ENCODE data around the gene PHF23. TPM values are rescaled to one million over a fixed set of nuclear protein-coding genes. Genes with fewer than 3 reads are reported as not detected.

PHF23 gene
- total and polyA plus RNA-seq, 9 of the 15 experiments (the other 6 are each of a cell fraction or from before 2014, with no cell fraction given), result 7.4 to 87.5 (median 33.7) TPM

- TF ChIP-seq E2F8 (IDR thresholded peaks at IDR 0.05; ENCODE audit: low read depth, partially characterized antibody), result no peak
- no peak for TF ChIP-seq ATF6 (CRISPR knock-in tag; IDR thresholded peaks at IDR 0.05)
- TF ChIP-seq MYC (IDR thresholded peaks at IDR 0.05; ENCODE audit: low read depth, low read length), result peak; percentile 11; the same call in 1 of the 2 replicates
- TF ChIP-seq MYC (CRISPR knock-in tag; IDR thresholded peaks at IDR 0.05; ENCODE audit: borderline replicate concordance, low read depth), result no peak
- no peak for TF ChIP-seq ZNF23 (CRISPR knock-in tag; IDR thresholded peaks at IDR 0.05)
- TF ChIP-seq RFX5 (IDR thresholded peaks at IDR 0.05; ENCODE audit: low read depth, low read length), result no peak
- TF ChIP-seq TAF1 (IDR thresholded peaks at IDR 0.05; ENCODE audit: control insufficient read depth, extremely low read depth, insufficient read depth, low read length, severe bottlenecking), result peak; percentile 45
- no peak for TF ChIP-seq WHSC1 (IDR thresholded peaks at IDR 0.05; ENCODE audit: low read length)
- TF ChIP-seq ZNF280B (CRISPR knock-in tag; IDR thresholded peaks at IDR 0.05), result no peak
- TF ChIP-seq DDX20 (tag; IDR thresholded peaks at IDR 0.05; ENCODE audit: low read depth), result no peak
- TF ChIP-seq CREM (IDR thresholded peaks at IDR 0.05; ENCODE audit: low read depth), result peak; percentile 69
- no peak for TF ChIP-seq HNRNPUL1 (IDR thresholded peaks at IDR 0.05; ENCODE audit: low read length)
- no peak for TF ChIP-seq XRCC4 (IDR thresholded peaks at IDR 0.05; ENCODE audit: extremely low read depth, insufficient read depth, insufficient read length)
- no peak for TF ChIP-seq ZNF224 (CRISPR knock-in tag; IDR thresholded peaks at IDR 0.05)
- peak; percentile 36; the same call in 1 of the 2 replicates for TF ChIP-seq NR2C2 (CRISPR knock-in tag; IDR thresholded peaks at IDR 0.05)
- no peak for TF ChIP-seq NR2C2 (tag; IDR thresholded peaks at IDR 0.05)
- no peak for TF ChIP-seq PBX2 (CRISPR knock-in tag; IDR thresholded peaks at IDR 0.05; ENCODE audit: low read depth)
- no peak for TF ChIP-seq PBX2 (tag; conservative IDR thresholded peaks at IDR 0.05; ENCODE audit: low read depth)
Observed at GRCh38 chr17:7241783-7242716, 2.8 kb upstream of the PHF23 start, which contains the start of gene GABARAP (continued).

Measured in K562 (cell line).